Glomerular endothelial cell (primary cell): ENCODE data around the gene WWC1. TPM values are rescaled to one million over a fixed set of nuclear protein-coding genes. Genes with fewer than 3 reads are reported as not detected.

Experiments used
- DNase-seq: peaks from one replicate; pipeline ENCODE4 v3.0.0-alpha.2; 2011; ENCODE audit warnings: low read depth, low spot score; ENCODE audit errors: extremely low read depth
- total RNA-seq: library from RNA; depleted of rRNA; stranded (reverse); fragments of >200 nt; gene quantifications from 2 replicates; pipeline ENCODE4 v1.2.3, GENCODE V29; 2015

WWC1 gene
- 2.9 and 8.5 TPM in 2 replicates for total RNA-seq

GRCh38 chr5:168291342-168291963 is at the start of gene WWC1:
WWC1 (plus strand) TSS chr5:168291645; CDS start chr5:168292153, 508 bp downstream.
- no peak for DNase-seq

GRCh38 chr5:168244838-168245559 is 46.4 kb upstream of the WWC1 start:
- no peak for DNase-seq

GRCh38 chr5:168249923-168250322 is 41.5 kb upstream of the WWC1 start:
- no peak for DNase-seq

- DNase-seq = no peak
Measured at GRCh38 chr5:168251259-168251658, 40.2 kb upstream of the WWC1 start.

- DNase-seq = no peak
Measured at GRCh38 chr5:168254013-168254693, 37.3 kb upstream of the WWC1 start.

GRCh38 chr5:168260353-168261226 is 30.9 kb upstream of the WWC1 start:
- DNase-seq = no peak

- no peak for DNase-seq
Measured at GRCh38 chr5:168261227-168261571, 30.2 kb upstream of the WWC1 start.

GRCh38 chr5:168262042-168262743 is 29.3 kb upstream of the WWC1 start:
- DNase-seq = no peak

GRCh38 chr5:168263121-168263520 is 28.3 kb upstream of the WWC1 start:
- DNase-seq = no peak

GRCh38 chr5:168266016-168266415 is 25.4 kb upstream of the WWC1 start:
- DNase-seq = no peak

- DNase-seq = peak; percentile 37
Measured at GRCh38 chr5:168268949-168269936, 22.2 kb upstream of the WWC1 start.

GRCh38 chr5:168269937-168270330 is 21.5 kb upstream of the WWC1 start:
- DNase-seq = no peak

- no peak for DNase-seq
Measured at GRCh38 chr5:168270476-168270875, 21.0 kb upstream of the WWC1 start.

GRCh38 chr5:168273056-168273980 is 18.1 kb upstream of the WWC1 start:
- no peak for DNase-seq

GRCh38 chr5:168274406-168274805 is 17.0 kb upstream of the WWC1 start:
- no peak for DNase-seq

- DNase-seq = no peak
Measured at GRCh38 chr5:168275940-168276339, 15.5 kb upstream of the WWC1 start.

- DNase-seq = no peak
Measured at GRCh38 chr5:168282120-168282519, 9.3 kb upstream of the WWC1 start.

GRCh38 chr5:168284809-168285208 is 6.6 kb upstream of the WWC1 start:
- no peak for DNase-seq
